Measurements from ENCODE around the gene REM1.
"Not testable (repeated sequence)": the region's sequence is repeated elsewhere in the genome, so short reads cannot be mapped to it uniquely, and the experiment has no call there.

The REM1 gene

DNA sequence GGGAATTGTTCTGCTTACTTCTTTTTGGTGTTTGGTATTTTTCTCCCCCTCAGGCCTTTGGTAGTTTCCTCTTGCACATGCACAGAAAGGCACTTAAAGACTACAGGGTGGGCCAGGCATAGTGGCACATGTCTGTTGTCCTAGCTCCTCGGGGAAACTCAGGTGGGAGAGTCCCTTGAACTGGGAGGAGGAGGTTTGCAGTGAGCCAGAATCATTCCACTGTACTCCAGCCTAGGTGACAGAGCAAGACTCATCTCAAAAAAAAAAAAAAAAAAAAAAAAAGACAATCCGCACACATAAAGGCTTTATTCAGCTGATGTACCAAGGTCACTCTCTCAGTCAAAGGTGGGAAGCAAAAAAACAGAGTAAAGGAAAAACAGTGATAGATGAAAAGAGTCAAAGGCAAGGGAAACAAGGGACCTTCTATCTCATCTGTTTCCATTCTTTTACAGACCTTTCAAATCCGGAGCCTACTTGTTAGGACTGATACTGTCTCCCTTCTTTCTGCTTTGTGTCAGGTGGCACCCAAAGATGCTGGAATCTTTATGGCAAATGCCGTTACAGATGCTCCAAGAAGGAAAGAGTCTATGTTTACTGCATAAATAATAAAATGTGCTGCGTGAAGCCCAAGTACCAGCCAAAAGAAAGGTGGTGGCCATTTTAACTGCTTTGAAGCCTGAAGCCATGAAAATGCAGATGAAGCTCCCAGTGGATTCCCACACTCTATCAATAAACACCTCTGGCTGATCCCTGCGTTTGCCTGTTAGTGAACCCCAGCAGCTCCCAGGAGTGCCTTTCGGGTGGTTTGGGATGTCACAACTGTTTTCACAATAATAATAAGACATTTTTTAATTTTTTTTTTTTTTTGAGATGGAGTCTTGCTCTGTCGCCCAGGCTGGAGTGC lies 25.3 kb upstream of the REM1 start:
- no peak for DNase-seq (ENCODE audit: extremely low spot score)
- ChIA-PET CTCF (interaction anchor here (1.0 to 1.6 kb wide), 4 partner anchors 9 to 163 kb away, joined by 3 to 8 read pairs (median 5); no protein-coding TSS in a partner anchor), POLR2A (no interaction called here)
- TF ChIP-seq, protein P1, sequence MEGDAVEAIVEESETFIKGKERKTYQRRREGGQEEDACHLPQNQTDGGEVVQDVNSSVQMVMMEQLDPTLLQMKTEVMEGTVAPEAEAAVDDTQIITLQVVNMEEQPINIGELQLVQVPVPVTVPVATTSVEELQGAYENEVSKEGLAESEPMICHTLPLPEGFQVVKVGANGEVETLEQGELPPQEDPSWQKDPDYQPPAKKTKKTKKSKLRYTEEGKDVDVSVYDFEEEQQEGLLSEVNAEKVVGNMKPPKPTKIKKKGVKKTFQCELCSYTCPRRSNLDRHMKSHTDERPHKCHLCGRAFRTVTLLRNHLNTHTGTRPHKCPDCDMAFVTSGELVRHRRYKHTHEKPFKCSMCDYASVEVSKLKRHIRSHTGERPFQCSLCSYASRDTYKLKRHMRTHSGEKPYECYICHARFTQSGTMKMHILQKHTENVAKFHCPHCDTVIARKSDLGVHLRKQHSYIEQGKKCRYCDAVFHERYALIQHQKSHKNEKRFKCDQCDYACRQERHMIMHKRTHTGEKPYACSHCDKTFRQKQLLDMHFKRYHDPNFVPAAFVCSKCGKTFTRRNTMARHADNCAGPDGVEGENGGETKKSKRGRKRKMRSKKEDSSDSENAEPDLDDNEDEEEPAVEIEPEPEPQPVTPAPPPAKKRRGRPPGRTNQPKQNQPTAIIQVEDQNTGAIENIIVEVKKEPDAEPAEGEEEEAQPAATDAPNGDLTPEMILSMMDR (IDR thresholded peaks at IDR 0.05; ENCODE audit: control extremely low read depth, extremely low read depth, low read depth, missing control alignments): no peak

DNA sequence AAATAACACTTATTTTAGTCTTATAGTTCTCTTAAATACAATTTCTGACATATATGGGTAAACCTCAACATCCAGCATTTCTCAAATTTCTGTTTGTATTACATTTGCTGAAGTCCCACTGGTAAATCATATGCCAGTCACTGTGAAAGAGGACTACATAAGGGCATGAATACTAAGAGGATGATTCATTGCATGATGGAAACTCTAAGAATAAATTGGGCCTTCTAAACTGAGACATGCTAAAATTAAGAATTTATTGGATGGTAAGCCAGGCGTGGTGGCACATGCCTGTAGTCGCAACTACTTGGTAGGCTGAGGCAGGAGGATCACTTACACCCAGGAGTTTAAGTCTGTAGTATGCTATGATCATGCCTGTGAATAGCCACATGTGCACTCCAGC lies 22.5 kb upstream of the REM1 start:
- CTCF ChIA-PET: no interaction called here

DNA sequence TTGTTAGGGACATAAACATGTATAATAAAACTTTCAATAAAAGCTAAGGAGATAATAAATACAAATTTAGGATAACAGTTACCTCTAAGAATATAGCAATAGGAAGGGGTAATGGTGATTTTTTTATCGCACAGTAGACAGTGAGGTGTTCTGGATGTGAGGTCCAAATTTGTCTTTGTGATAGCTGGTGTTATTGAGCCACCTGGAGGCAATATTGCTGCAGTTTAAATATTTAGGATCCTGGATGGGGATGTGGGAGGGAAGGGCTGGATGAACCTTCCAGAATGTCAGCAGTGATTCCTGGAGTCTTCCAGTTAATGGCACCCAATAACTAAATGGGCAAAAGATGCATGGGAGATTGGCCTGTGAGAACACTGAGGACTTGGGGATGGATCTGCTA lies 20.7 kb upstream of the REM1 start:
- DNase-seq (ENCODE audit: extremely low spot score): no peak
- ChIA-PET POLR2A (no interaction called here), CTCF (interaction anchor here (1.8 kb wide), 1 partner anchor 48 kb away, joined by 11 read pairs; no protein-coding TSS in a partner anchor)
- TF ChIP-seq, protein P1 (IDR thresholded peaks at IDR 0.05; ENCODE audit: control extremely low read depth, extremely low read depth, low read depth, missing control alignments): no peak

More for the DNA sequence above, 22.5 kb upstream of the REM1 start:
- DNase-seq (ENCODE audit: extremely low spot score): no peak
- POLR2A ChIA-PET: no interaction called here
- TF ChIP-seq, protein P1 (IDR thresholded peaks at IDR 0.05; ENCODE audit: control extremely low read depth, extremely low read depth, low read depth, missing control alignments): no peak

DNA sequence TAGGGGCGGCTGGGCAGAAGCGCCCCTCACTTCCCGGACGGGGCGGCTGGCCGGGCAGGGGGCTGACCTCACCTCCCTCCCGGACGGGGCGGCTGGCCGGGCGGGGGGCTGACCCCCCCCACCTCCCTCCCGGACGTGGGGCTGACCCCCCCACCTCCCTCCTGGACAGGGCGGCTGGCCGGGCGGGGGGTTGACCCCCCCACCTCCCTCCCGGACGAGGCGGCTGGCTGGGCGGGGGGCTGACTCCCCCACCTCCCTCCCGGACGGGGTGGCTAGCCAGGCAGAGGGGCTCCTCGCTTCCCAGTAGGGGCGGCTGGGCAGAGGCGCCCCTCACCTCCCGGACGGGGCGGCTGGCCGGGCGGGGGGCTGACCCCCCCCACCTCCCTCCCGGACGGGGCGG lies 4.1 kb upstream of the REM1 start:
- CTCF ChIA-PET; POLR2A ChIA-PET; DNase-seq (ENCODE audit: extremely low spot score): not testable (repeated sequence)

DNA sequence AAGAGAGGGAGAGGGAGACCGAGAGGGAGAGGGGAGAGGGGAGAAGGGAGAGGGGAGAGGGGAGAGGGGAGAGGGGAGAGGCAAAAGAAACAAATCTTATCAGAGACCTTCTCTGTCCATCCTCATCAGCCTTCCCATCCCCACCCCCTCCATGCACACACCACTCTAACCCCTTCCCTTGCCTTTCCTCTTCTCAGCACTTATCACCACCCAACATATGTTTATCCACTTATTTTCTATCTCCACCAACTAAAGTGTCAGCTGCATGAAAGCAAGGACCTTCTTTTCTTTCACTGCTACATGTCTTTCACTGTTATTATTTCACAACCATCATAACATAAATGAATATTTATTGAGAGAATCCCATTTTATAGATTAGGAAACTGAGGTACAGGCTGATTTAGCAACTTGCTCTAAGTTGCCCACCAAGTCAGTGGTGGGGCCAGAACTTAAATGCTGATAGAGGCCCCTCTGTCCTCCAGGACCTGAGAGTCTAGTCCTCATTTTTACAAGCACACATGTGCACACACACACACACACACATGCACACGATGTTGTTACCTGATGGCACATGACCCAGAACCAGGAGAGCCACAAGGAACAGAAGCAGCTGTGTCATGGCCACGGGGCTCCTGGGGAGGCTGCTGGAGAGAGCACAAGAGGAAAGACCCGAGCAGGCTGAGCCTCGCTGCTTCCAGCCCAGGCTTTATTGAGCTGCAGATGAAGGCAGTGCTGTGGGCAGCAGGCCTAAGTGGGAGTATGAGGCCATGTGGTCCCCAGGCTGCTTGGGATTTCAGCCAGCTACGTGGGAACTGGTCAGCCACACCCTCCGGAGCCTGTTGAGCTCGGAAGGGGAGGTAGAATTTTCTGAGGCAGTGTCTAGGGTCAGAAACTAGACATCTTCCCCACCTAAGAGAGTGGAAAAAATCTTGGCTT lies 2.4 kb upstream of the REM1 start:
- CTCF ChIA-PET: interaction anchor here (1.5 to 3.3 kb wide), 3 partner anchors 12 to 30 kb away, joined by 3 to 13 read pairs (median 6); no protein-coding TSS in a partner anchor
- POLR2A ChIA-PET: no interaction called here
- DNase-seq (ENCODE audit: extremely low spot score): no peak
- TF ChIP-seq, protein P1 (IDR thresholded peaks at IDR 0.05; ENCODE audit: control extremely low read depth, extremely low read depth, low read depth, missing control alignments): no peak

DNA sequence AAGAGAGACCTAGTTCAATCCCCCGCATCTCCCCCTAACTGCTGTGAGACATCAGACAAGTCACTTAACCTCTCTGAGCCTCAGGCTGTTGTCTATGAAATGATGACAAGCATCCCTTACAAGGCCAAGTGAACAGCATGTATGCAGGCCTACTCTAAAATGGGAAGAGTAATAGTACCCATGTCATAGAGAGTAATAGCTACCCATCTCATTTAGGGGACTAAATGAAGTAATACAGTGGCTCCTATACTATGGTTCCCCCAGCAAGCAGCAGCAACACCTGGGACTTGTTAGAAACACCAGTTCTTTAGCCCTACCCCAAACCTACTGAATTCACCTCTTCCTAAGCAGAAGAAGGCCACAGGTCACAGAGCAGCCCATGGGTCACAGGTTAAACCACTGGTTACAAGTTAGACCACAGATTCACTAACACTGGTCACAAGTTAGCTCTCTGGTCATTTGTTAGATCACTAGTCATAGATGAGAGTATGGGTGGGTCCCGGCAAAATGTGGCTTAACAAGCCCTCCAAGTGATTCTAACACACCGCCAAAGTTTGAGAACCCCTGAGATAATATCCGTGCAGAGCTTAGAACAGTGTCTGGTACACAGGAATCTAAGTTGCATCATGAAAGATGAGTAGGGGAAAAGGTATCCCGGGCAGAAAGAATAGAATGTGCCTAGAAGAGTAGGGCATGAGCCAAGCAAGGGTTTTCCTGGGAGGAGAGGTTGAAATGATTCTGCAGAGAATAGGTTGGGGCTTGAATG lies 1.6 kb upstream of the REM1 start:
- ChIA-PET CTCF (interaction anchor here (1.2 to 3.3 kb wide), 4 partner anchors 13 to 66 kb away, joined by 3 to 13 read pairs (median 5); no protein-coding TSS in a partner anchor), POLR2A (no interaction called here)

More for the DNA sequence above, 1.6 kb upstream of the REM1 start:
- TF ChIP-seq, protein P1 (IDR thresholded peaks at IDR 0.05; ENCODE audit: control extremely low read depth, extremely low read depth, low read depth, missing control alignments): no peak
- no peak for DNase-seq (ENCODE audit: extremely low spot score)

All from GM10248 (cell line).